Measurements from ENCODE around the gene SCGB1C1. TPM values are rescaled to one million over a fixed set of nuclear protein-coding genes. Genes with fewer than 3 reads are reported as not detected.
"Not testable (repeated sequence)": the region's sequence is repeated elsewhere in the genome, so short reads cannot be mapped to it uniquely, and the experiment has no call there.

The SCGB1C1 gene
- total and polyA plus RNA-seq, 8 donors = not detected

DNA sequence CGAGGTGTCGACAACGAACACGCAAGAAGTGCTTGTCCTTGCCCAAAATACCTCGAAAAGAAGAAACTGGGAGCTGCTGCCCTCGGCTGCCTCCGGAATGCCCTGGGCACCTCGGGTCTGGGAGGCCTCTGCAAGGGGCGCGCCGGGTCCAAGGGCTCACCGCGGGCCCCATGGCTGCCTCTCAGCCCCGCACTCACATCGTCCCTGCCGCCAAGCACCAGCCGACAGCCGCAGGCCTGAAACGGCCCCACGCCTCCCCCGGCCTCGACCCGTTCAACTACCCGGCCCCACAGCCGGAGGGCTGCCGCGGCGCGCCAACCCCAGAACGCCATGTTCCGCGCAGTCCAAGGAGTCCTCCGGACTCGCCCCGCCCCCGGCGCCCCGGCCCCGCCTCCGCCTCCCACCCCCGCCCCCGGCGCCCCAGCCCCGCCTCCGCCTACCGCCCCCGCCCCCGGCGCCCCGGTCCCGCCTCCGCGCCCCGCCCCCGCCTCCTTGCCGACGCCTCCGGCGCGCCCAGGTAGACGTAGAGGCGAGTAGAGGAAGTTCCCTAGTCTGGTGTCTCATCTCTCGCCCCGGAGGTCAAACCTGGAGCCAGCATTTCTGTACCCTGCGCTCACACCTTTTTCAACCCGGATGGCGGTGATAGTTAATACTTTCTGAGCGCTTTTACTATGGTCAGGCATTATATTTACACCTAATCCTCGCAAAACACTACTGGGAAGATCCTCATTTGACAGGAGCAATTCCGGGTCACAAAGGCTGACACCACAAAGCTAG lies 43.3 kb downstream of the SCGB1C1 start, which contains the start of gene SIRT3:
SIRT3 (minus strand) TSS at position 346 of the 777 bp plus-strand sequence; CDS start at position 332, 14 bp downstream.
- Histone ChIP-seq H3K27ac (peak within 1 kb of the TSS; percentile 93 to 99), H3K36me3 (peaks cover 0 to 26% of the 10 kb centered on the region in 2 donors), H3K9me3 (no peaks in the 10 kb centered on the region), H3K4me3 (peak within 1 kb of the TSS; percentile 97 to 99), H3K4me1 (peaks cover 12 to 33% of the 10 kb centered on the region in 2 donors), H3K27me3 (no peaks in the 10 kb centered on the region)
- ATAC-seq (peak; percentile 95), DNase-seq (peak; percentile 84 to 95 (median 89))
- TF ChIP-seq, protein P1, sequence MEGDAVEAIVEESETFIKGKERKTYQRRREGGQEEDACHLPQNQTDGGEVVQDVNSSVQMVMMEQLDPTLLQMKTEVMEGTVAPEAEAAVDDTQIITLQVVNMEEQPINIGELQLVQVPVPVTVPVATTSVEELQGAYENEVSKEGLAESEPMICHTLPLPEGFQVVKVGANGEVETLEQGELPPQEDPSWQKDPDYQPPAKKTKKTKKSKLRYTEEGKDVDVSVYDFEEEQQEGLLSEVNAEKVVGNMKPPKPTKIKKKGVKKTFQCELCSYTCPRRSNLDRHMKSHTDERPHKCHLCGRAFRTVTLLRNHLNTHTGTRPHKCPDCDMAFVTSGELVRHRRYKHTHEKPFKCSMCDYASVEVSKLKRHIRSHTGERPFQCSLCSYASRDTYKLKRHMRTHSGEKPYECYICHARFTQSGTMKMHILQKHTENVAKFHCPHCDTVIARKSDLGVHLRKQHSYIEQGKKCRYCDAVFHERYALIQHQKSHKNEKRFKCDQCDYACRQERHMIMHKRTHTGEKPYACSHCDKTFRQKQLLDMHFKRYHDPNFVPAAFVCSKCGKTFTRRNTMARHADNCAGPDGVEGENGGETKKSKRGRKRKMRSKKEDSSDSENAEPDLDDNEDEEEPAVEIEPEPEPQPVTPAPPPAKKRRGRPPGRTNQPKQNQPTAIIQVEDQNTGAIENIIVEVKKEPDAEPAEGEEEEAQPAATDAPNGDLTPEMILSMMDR (IDR thresholded peaks at IDR 0.05) = peak in 1 of 2 donors; percentile 14
- intact Hi-C loops (cut with DNase I) = no loop called here

DNA sequence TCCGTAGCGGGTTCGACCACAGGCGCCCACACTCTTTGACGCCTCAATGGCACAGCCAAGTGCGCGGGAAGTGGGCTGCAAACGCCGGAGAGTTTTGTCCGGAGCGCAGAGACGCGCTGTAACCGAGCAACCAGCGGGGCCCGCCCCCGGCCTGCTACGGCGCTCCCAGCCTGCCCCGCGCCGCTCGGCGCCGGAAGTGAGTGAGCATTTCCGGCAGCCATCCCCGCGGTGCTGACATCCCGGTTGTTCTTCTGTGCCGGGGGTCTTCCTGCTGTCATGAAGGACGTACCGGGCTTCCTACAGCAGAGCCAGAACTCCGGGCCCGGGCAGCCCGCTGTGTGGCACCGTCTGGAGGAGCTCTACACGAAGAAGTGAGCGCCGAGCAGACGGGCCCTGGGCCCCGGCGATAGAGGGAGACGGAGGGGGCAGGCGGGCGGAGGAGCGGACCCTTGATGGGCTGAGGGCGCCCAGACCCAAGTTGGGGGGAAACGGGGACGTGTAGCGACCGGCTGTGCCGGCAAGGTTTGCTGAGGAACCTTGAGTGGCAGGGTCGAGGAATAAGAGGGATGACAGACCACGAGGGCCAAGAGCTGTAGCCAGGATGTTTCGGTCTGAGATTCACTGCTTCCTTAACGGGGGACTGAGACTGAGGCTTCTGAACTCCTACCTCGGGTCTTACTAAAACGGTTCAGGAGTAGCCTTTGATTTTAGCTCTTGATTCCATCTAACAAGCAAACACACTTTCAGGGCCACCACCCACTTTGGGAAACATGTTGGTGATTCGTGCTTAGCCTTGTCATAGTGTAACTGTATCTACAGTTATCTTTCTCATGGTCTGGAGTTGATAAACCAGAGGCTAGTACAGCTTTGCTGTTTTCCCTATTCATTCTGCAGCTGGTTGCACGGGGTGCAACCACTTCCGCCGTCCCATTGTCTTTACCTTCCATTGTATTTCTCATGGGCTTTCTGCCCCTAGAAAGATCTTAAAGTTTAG lies 44.2 kb downstream of the SCGB1C1 start, which contains the start of gene PSMD13:
PSMD13 (plus strand) TSS at position 203 of the 994 bp plus-strand sequence; CDS start at position 277, 74 bp downstream.
- TF ChIP-seq, protein P1 (IDR thresholded peaks at IDR 0.05) = no peak
- Histone ChIP-seq H3K9me3 (no peaks in the 10 kb centered on the region), H3K27ac (peak within 1 kb of the TSS; percentile 93 to 99), H3K4me3 (peak within 1 kb of the TSS; percentile 97 to 99), H3K4me1 (peaks cover 12 to 33% of the 10 kb centered on the region in 2 donors), H3K27me3 (no peaks in the 10 kb centered on the region), H3K36me3 (peaks cover 0 to 35% of the 10 kb centered on the region in 2 donors)
- ATAC-seq (peak; percentile 96), DNase-seq (peak in 3 of 4 donors; percentile 88 to 96 (median 93))
- intact Hi-C loops (cut with DNase I) = no loop called here

DNA sequence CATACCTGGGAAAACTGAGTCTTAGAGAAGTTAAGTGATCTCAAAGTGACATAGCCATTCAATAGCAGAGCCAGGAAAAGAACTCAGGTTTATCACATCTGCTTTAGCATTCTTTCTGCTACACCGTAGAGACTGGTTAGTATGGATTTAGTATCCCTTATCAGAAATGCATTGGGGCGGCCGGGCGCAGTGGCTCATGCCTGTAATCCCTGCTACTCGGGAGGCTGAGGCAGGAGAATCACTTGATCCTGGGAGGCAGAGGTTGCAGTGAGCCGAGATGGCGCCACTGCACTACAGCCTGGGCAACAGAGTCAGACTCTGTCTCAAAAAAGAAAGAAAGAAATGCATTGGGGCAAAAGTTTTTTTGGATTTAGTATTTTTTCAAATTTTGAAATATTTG lies 45.5 kb downstream of the SCGB1C1 start:
- Histone ChIP-seq H3K36me3 (peaks cover 0 to 45% of the 10 kb centered on the region in 2 donors), H3K4me1 (peaks cover 12 to 33% of the 10 kb centered on the region in 2 donors), H3K4me3 (peak overlapping the region in 1 of 2 donors; percentile 99)
- H3K9me3 ChIP-seq; H3K27ac ChIP-seq; intact Hi-C loops (cut with DNase I); H3K27me3 ChIP-seq; ATAC-seq; DNase-seq: not testable (repeated sequence)

DNA sequence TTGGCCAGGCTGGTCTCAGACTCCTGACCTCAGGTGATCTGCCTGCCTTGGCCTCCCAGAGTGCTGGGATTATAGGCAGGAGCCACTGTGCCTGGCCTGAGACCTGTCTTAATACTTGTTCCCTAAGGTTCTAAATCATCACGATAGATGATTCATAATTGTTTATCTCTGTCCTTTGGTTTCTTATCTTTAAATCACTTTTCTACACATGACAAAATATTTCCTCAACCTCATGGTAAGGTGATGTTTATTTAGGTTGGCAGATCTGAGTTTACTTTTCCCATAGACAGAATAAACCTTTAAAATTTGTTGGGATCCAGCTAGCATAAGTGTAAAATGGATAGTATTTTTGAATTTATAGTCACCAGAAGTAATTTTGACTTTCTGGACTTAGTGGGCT lies 47.4 kb downstream of the SCGB1C1 start:
- Histone ChIP-seq H3K4me3 (no peak overlapping the region), H3K27me3 (no peaks in the 10 kb centered on the region), H3K9me3 (no peaks in the 10 kb centered on the region), H3K36me3 (peaks cover 0 to 65% of the 10 kb centered on the region in 2 donors), H3K27ac (no peak overlapping the region), H3K4me1 (peaks cover 11 to 28% of the 10 kb centered on the region in 2 donors)
- TF ChIP-seq, protein P1 (IDR thresholded peaks at IDR 0.05) = no peak
- intact Hi-C loops (cut with DNase I) = no loop called here
- no peak for ATAC-seq
- DNase-seq = no peak

DNA sequence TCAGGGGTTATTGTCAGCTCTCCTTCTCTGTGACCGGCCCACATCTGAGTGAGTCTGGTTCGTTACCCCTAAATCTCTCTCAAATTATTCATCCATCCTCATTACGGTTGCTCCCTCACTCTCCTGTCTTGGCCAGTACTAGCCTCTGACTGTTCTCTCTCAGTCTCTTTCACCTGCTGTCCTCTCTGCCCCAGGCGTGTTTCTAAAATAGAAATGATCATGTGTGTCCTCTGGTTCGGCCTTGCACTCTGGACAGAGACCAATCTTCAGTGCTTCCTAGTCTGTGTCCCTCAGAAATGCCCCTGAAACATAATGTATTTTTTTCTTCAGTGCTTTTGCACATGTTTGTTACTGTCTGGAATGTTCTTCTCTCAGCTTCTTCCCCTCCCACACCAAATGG lies 48.8 kb downstream of the SCGB1C1 start:
- TF ChIP-seq, protein P1 (IDR thresholded peaks at IDR 0.05) = no peak
- H3K4me1 ChIP-seq = peaks cover 9 to 23% of the 10 kb centered on the region in 2 donors
- H3K27me3 ChIP-seq = no peaks in the 10 kb centered on the region
- peaks cover 0 to 76% of the 10 kb centered on the region in 2 donors for H3K36me3 ChIP-seq
- DNase-seq (no peak), ATAC-seq (no peak)
- H3K4me3 ChIP-seq = no peak overlapping the region
- intact Hi-C loops (cut with DNase I) = no loop called here
- H3K27ac ChIP-seq = no peak overlapping the region
- H3K9me3 ChIP-seq = no peaks in the 10 kb centered on the region

Measured in left lung (tissue), 10 donors.